ENCODE measurements around the gene CALD1. TPM values are rescaled to one million over a fixed set of nuclear protein-coding genes. Genes with fewer than 3 reads are reported as not detected.

Gene CALD1
- total RNA-seq, 1 experiment from 2014 or later, result 107 TPM

DNA sequence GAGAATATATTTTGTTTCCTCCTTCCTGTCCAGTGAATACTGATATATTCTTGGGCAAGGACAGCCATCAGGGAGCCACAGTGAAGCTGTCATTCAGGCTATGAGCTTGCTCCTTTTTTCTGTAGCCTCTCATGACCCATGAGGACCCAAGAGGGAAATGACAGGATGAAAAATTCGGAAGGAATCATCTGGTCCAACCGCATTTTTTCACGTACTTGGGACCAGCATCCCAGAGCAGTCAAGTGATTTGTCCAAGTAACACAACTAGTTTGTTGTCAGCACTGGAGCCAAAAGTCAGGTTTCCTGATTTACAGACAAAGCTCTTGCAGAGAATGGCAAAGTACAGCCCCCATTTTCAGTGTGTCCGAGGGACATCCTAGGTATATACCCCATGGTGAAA lies 159.7 kb downstream of the CALD1 start:
- H3K79me2 ChIP-seq (ENCODE audit: insufficient read depth, low read length), result no peaks in the 10 kb centered on the region
- H2BK12ac ChIP-seq (ENCODE audit: insufficient read length, low read depth, low read length), result no peak overlapping the region
- TF ChIP-seq, protein P1, sequence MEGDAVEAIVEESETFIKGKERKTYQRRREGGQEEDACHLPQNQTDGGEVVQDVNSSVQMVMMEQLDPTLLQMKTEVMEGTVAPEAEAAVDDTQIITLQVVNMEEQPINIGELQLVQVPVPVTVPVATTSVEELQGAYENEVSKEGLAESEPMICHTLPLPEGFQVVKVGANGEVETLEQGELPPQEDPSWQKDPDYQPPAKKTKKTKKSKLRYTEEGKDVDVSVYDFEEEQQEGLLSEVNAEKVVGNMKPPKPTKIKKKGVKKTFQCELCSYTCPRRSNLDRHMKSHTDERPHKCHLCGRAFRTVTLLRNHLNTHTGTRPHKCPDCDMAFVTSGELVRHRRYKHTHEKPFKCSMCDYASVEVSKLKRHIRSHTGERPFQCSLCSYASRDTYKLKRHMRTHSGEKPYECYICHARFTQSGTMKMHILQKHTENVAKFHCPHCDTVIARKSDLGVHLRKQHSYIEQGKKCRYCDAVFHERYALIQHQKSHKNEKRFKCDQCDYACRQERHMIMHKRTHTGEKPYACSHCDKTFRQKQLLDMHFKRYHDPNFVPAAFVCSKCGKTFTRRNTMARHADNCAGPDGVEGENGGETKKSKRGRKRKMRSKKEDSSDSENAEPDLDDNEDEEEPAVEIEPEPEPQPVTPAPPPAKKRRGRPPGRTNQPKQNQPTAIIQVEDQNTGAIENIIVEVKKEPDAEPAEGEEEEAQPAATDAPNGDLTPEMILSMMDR (conservative IDR thresholded peaks at IDR 0.05), result no peak
- no peak overlapping the region for H4K5ac ChIP-seq (ENCODE audit: insufficient read length, low read depth, low read length)
- no peaks in the 10 kb centered on the region for H3K9me3 Mint-ChIP-seq
- H3K4ac ChIP-seq (ENCODE audit: low read depth, low read length), result no peak overlapping the region
- H3K23me2 ChIP-seq (ENCODE audit: insufficient read length, low read depth, low read length, poor library complexity, severe bottlenecking), result no peaks in the 10 kb centered on the region
- no peak overlapping the region for H4K8ac ChIP-seq (replicated peaks; ENCODE audit: insufficient read length, low read depth, low read length)
- H3K36me3 Mint-ChIP-seq (ENCODE audit: insufficient read depth in 1 of 3, low read depth in 3 of 3), result peaks cover 9 to 28% (median 9%) of the 10 kb centered on the region in 3 experiments; a peak in 6 of 7 replicates
- no peak overlapping the region for H3K9ac ChIP-seq (ENCODE audit: extremely low read depth, insufficient read length, low read length)
- H4K91ac ChIP-seq (ENCODE audit: insufficient read length, low read depth, low read length), result no peak overlapping the region
- H3K4me2 ChIP-seq (ENCODE audit: insufficient read depth, insufficient read length, low read length), result no peak overlapping the region
- H2BK120ac ChIP-seq (ENCODE audit: low read depth, low read length, poor library complexity, severe bottlenecking), result no peak overlapping the region
- H2AFZ ChIP-seq (ENCODE audit: low read length), result no peak overlapping the region
- H4K20me1 ChIP-seq (ENCODE audit: control insufficient read depth, insufficient read depth, insufficient read length), result no peaks in the 10 kb centered on the region
- H2BK20ac ChIP-seq (ENCODE audit: low read depth, low read length, poor library complexity, severe bottlenecking), result no peak overlapping the region
- no peak overlapping the region for H3K23ac ChIP-seq (ENCODE audit: insufficient read length, low read depth, low read length)
- H3K27me3 ChIP-seq (ENCODE audit: insufficient read depth, low read length), result no peaks in the 10 kb centered on the region
- no peaks in the 10 kb centered on the region for H3K79me1 ChIP-seq (ENCODE audit: insufficient read depth, low read depth, low read length, poor library complexity, severe bottlenecking)
- H3T11ph ChIP-seq (ENCODE audit: low read length), result no peak overlapping the region
- H3K14ac ChIP-seq (ENCODE audit: insufficient read depth, low read length), result no peak overlapping the region
- no peak overlapping the region for H3K56ac ChIP-seq (ENCODE audit: insufficient read length, low read depth, low read length)
- no peak overlapping the region for H3K4me3 Mint-ChIP-seq
- H2BK15ac ChIP-seq (ENCODE audit: low read depth, low read length), result no peak overlapping the region
- H3K9me3 ChIP-seq (ENCODE audit: control insufficient read depth, low read depth, low read length), result no peaks in the 10 kb centered on the region
- no peaks in the 10 kb centered on the region for H3K27me3 Mint-ChIP-seq (ENCODE audit: low read depth)
- H2BK5ac ChIP-seq (ENCODE audit: insufficient read length, low read length), result no peak overlapping the region
- no peak overlapping the region for H2AK5ac ChIP-seq (ENCODE audit: insufficient read length, low read length)
- H3K27ac ChIP-seq (ENCODE audit: insufficient read length, low read depth, low read length), result no peak overlapping the region
- WGBS (ENCODE audit: extremely low coverage, insufficient read length, low lambda C conversion rate), result no CpG with 5 or more reads among the region's 4 CpGs
- DNase-seq, result no peak
- H3K4me1 ChIP-seq (ENCODE audit: insufficient read depth, low read length), result no peaks in the 10 kb centered on the region
- H3K27ac Mint-ChIP-seq, result no peak overlapping the region
- peaks cover 11 to 20% of the 10 kb centered on the region in 2 experiments for H3K4me1 Mint-ChIP-seq
- H3K18ac ChIP-seq (ENCODE audit: insufficient read length, low read depth, low read length), result no peak overlapping the region

Measured in H9 (cell line).